ENCODE results near the gene S100A16.

GRCh38 chr1:153648000-153648643 is 35.2 kb upstream of the S100A16 start:
- TF ChIP-seq, protein P1, sequence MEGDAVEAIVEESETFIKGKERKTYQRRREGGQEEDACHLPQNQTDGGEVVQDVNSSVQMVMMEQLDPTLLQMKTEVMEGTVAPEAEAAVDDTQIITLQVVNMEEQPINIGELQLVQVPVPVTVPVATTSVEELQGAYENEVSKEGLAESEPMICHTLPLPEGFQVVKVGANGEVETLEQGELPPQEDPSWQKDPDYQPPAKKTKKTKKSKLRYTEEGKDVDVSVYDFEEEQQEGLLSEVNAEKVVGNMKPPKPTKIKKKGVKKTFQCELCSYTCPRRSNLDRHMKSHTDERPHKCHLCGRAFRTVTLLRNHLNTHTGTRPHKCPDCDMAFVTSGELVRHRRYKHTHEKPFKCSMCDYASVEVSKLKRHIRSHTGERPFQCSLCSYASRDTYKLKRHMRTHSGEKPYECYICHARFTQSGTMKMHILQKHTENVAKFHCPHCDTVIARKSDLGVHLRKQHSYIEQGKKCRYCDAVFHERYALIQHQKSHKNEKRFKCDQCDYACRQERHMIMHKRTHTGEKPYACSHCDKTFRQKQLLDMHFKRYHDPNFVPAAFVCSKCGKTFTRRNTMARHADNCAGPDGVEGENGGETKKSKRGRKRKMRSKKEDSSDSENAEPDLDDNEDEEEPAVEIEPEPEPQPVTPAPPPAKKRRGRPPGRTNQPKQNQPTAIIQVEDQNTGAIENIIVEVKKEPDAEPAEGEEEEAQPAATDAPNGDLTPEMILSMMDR (IDR thresholded peaks at IDR 0.05): no peak
- TF ChIP-seq POLR2A (IDR thresholded peaks at IDR 0.05): no peak

Data from body of pancreas (tissue), 4 donors.